ENCODE data around the gene RAB31. TPM values are rescaled to one million over a fixed set of nuclear protein-coding genes. Genes with fewer than 3 reads are reported as not detected.

Gene RAB31
- total RNA-seq, 1 experiment from 2014 or later = 32.9 TPM

DNA sequence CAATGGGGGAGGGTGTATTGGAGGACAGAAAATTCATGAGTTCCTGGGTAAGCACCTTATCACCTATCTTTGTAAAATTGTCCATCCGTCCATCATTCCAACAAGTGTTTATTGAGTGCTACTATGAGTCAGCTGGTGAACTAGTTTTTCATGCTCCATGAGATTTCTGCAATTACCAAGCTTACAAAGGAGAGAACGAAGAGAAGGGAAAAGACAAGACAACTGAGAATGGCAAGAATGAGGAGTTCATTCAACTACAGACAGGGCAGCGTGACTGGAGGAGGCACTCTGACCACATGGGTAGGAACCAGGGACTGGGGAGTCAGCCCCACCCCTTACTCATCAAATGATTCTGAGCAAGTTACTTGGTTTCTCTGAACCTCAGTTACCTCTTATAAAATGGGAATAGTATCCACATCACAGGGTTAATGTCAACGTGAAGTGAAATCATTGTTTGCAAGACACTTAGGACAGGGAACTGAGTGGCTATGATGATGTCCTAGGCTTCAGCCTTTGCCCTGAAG is 159.0 kb downstream of the RAB31 start:
- Mint-ChIP-seq H3K9me3 (peaks cover 27% of the 10 kb centered on the region), H3K36me3 (peaks cover 25% of the 10 kb centered on the region), H3K27me3 (ENCODE audit: low read depth) (peaks cover 8% of the 10 kb centered on the region; the same call in 1 of the 2 replicates), H3K27ac (no peak overlapping the region), H3K4me1 (peaks cover 30% of the 10 kb centered on the region), H3K4me3 (no peak overlapping the region)
- TF ChIP-seq, protein P1, sequence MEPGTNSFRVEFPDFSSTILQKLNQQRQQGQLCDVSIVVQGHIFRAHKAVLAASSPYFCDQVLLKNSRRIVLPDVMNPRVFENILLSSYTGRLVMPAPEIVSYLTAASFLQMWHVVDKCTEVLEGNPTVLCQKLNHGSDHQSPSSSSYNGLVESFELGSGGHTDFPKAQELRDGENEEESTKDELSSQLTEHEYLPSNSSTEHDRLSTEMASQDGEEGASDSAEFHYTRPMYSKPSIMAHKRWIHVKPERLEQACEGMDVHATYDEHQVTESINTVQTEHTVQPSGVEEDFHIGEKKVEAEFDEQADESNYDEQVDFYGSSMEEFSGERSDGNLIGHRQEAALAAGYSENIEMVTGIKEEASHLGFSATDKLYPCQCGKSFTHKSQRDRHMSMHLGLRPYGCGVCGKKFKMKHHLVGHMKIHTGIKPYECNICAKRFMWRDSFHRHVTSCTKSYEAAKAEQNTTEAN (CRISPR knock-in tag; IDR thresholded peaks at IDR 0.05) = no peak
- TF ChIP-seq SMAD4 (CRISPR knock-in tag; IDR thresholded peaks at IDR 0.05) (no peak), EMX1 (CRISPR knock-in tag; IDR thresholded peaks at IDR 0.05) (no peak), ZNF219 (CRISPR knock-in tag; IDR thresholded peaks at IDR 0.05; ENCODE audit: borderline replicate concordance) (no peak), ZNF423 (CRISPR knock-in tag; IDR thresholded peaks at IDR 0.05) (no peak), NFATC4 (CRISPR knock-in tag; IDR thresholded peaks at IDR 0.05) (no peak), NFE2L1 (CRISPR knock-in tag; IDR thresholded peaks at IDR 0.05) (no peak), CREM (CRISPR knock-in tag; IDR thresholded peaks at IDR 0.05) (no peak), ZBTB21 (CRISPR knock-in tag; IDR thresholded peaks at IDR 0.05; ENCODE audit: borderline replicate concordance) (no peak)
- TF ChIP-seq, protein P2, sequence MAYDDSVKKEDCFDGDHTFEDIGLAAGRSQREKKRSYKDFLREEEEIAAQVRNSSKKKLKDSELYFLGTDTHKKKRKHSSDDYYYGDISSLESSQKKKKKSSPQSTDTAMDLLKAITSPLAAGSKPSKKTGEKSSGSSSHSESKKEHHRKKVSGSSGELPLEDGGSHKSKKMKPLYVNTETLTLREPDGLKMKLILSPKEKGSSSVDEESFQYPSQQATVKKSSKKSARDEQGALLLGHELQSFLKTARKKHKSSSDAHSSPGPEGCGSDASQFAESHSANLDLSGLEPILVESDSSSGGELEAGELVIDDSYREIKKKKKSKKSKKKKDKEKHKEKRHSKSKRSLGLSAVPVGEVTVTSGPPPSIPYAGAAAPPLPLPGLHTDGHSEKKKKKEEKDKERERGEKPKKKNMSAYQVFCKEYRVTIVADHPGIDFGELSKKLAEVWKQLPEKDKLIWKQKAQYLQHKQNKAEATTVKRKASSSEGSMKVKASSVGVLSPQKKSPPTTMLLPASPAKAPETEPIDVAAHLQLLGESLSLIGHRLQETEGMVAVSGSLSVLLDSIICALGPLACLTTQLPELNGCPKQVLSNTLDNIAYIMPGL (CRISPR knock-in tag; IDR thresholded peaks at IDR 0.05) = no peak
- TF ChIP-seq, protein P3, sequence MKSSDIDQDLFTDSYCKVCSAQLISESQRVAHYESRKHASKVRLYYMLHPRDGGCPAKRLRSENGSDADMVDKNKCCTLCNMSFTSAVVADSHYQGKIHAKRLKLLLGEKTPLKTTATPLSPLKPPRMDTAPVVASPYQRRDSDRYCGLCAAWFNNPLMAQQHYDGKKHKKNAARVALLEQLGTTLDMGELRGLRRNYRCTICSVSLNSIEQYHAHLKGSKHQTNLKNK (CRISPR knock-in tag; IDR thresholded peaks at IDR 0.05) = no peak
- DNase-seq (ENCODE audit: low spot score) = no peak
- POLR2A ChIA-PET = no interaction called here
- CTCF ChIA-PET = no interaction called here
- no peak for ATAC-seq

DNA sequence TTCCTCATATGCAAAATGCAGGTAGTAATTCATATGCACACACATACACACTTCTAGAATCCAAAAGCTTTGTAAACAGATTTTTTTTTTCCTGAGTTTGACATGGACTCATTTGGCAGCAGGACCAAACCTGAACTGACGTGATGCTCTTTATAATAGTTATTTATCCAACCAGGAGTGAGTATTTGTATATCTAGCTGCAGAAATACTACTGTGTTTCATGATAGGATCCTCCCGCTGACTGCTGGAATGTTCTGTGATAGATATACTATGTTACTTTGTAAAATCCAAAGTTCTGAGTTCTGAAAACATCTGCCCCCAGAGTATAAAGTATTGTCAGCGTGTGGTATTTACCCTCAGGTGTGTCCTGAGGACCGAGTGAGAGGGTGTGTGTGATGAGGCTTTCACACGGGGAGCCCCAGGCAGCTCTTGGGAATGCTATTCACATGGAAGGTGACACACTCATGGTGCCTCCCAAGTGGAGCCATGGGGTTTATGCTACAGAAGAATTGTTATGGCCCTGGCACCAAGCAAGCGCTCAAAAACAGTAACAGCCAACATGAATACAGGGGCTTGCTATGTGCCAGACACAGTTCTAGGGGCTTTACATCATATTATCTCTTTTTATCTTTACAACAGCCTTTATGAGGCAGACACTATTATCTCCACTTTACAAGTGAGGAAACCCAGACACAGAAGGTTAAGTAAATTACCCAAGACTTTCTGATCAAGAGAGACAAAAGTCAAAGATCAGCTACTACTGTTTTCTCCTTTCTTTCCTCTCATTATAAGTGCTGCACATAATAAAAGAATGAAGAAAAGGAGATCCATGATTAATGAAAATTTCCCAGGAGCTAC is 161.0 kb downstream of the RAB31 start:
- peaks cover 22% of the 10 kb centered on the region for H3K36me3 Mint-ChIP-seq
- H3K4me3 Mint-ChIP-seq = no peak overlapping the region
- H3K27ac Mint-ChIP-seq = no peak overlapping the region
- TF ChIP-seq NFYB (CRISPR knock-in tag; conservative IDR thresholded peaks at IDR 0.05; ENCODE audit: low read depth) (no peak), ZNF138 (CRISPR knock-in tag; conservative IDR thresholded peaks at IDR 0.05) (no peak), PRRX2 (CRISPR knock-in tag; IDR thresholded peaks at IDR 0.05) (no peak), GABPB1 (CRISPR knock-in tag; IDR thresholded peaks at IDR 0.05) (no peak), ZNF671 (CRISPR knock-in tag; IDR thresholded peaks at IDR 0.05) (no peak), ZNF232 (CRISPR knock-in tag; IDR thresholded peaks at IDR 0.05) (no peak)
- TF ChIP-seq, protein P4, sequence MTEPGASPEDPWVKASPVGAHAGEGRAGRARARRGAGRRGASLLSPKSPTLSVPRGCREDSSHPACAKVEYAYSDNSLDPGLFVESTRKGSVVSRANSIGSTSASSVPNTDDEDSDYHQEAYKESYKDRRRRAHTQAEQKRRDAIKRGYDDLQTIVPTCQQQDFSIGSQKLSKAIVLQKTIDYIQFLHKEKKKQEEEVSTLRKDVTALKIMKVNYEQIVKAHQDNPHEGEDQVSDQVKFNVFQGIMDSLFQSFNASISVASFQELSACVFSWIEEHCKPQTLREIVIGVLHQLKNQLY (CRISPR knock-in tag; IDR thresholded peaks at IDR 0.05) = no peak
- TF ChIP-seq, protein P5, sequence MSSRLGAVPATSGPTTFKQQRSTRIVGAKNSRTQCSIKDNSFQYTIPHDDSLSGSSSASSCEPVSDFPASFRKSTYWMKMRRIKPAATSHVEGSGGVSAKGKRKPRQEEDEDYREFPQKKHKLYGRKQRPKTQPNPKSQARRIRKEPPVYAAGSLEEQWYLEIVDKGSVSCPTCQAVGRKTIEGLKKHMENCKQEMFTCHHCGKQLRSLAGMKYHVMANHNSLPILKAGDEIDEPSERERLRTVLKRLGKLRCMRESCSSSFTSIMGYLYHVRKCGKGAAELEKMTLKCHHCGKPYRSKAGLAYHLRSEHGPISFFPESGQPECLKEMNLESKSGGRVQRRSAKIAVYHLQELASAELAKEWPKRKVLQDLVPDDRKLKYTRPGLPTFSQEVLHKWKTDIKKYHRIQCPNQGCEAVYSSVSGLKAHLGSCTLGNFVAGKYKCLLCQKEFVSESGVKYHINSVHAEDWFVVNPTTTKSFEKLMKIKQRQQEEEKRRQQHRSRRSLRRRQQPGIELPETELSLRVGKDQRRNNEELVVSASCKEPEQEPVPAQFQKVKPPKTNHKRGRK (CRISPR knock-in tag; IDR thresholded peaks at IDR 0.05; ENCODE audit: borderline replicate concordance) = no peak
- H3K27me3 Mint-ChIP-seq (ENCODE audit: low read depth) = peaks cover 8% of the 10 kb centered on the region; the same call in 1 of the 2 replicates
- ChIA-PET CTCF (no interaction called here), POLR2A (interaction anchor here (1.0 to 1.2 kb wide), 2 partner anchors 30 to 44 kb away, joined by 3 read pairs; partner anchors contain the start of gene VAPA)
- H3K4me1 Mint-ChIP-seq = peaks cover 30% of the 10 kb centered on the region
- ATAC-seq = peak; percentile 39; the same call in 1 of the 2 replicates
- no peak for DNase-seq (ENCODE audit: low spot score)
- H3K9me3 Mint-ChIP-seq = peaks cover 27% of the 10 kb centered on the region

Data from WTC11 (cell line).